Large intestine (tissue), 12 donors: ENCODE measurements around the gene C10orf143. TPM values are rescaled to one million over a fixed set of nuclear protein-coding genes. Genes with fewer than 3 reads are reported as not detected.

Source experiments
- DNase-seq, 2 donors: peaks; one replicate each; pipeline versions ENCODE4 v3.0.0 to v3.0.0-alpha.2; 2013
- H3K27ac ChIP-seq: one replicate; pipeline ENCODE4 v1.5.1; 2013; ENCODE audit warnings: low read length
- H3K27me3 ChIP-seq: 2 replicates; pipeline ENCODE4 v1.6.1; 2013; ENCODE audit warnings: low read length; ENCODE audit not compliant: control insufficient read depth, insufficient read depth
- H3K36me3 ChIP-seq: 2 replicates; pipeline ENCODE4 v1.6.1; 2013; ENCODE audit warnings: low read length; ENCODE audit not compliant: control insufficient read depth, insufficient read depth
- H3K4me1 ChIP-seq: one replicate; pipeline ENCODE4 v1.6.1; 2013; ENCODE audit warnings: low read length; ENCODE audit not compliant: control insufficient read depth, insufficient read depth
- H3K4me3 ChIP-seq: one replicate; pipeline ENCODE4 v1.5.1; 2013; ENCODE audit warnings: low read length
- H3K9me3 ChIP-seq: one replicate; pipeline ENCODE4 v1.6.1; 2013; ENCODE audit warnings: mild to moderate bottlenecking, low read depth, low read length, moderate library complexity; ENCODE audit not compliant: control insufficient read depth
- WGBS: methylation state at CpG from one replicate; pipeline ENCODE4 v1.1.5; 2013; ENCODE audit warnings: low lambda C conversion rate; ENCODE audit not compliant: insufficient coverage; 5-methylcytosine and 5-hydroxymethylcytosine counted together
- long read RNA-seq, 11 donors: transcript quantifications; one replicate each; lab custom pipeline, GENCODE V29; 2026
- polyA plus RNA-seq: library from polyadenylated mRNA; unstranded; fragments of 120-200 nt; gene quantifications from one replicate; pipeline ENCODE4 v1.2.1, GENCODE V29; 2013

Gene C10orf143
- polyA plus RNA-seq, result 4.7 TPM
- long read RNA-seq, donor 1, result 0 reads
- long read RNA-seq, donor 2, partial matches to known transcripts, result 0 of 2 reads
- long read RNA-seq, donor 2, other reads (novel, unspliced or antisense), result 0 of 2 reads
- long read RNA-seq, donor 3, result 0 reads
- long read RNA-seq, donor 4, result 0 reads
- long read RNA-seq, donor 5, result 0 reads
- long read RNA-seq, donor 6, result 0 reads
- long read RNA-seq, donor 7, partial matches to known transcripts, result 0 of 1 reads
- long read RNA-seq, donor 7, other reads (novel, unspliced or antisense), result 0 of 1 reads
- long read RNA-seq, donor 8, partial matches to known transcripts, result 0 of 3 reads
- long read RNA-seq, donor 8, other reads (novel, unspliced or antisense), result 0 of 3 reads
- long read RNA-seq, donor 9, partial matches to known transcripts, result 0 of 1 reads
- long read RNA-seq, donor 9, other reads (novel, unspliced or antisense), result 0 of 1 reads
- long read RNA-seq, donor 10, partial matches to known transcripts, result 0 of 1 reads
- long read RNA-seq, donor 10, other reads (novel, unspliced or antisense), result 0 of 1 reads
- long read RNA-seq, donor 11, partial matches to known transcripts, result 0 of 1 reads
- long read RNA-seq, donor 11, other reads (novel, unspliced or antisense), result 0 of 1 reads

- Histone ChIP-seq H3K27ac (peak within 1 kb of the TSS; percentile 91), H3K27me3 (no peaks in the 10 kb centered on the region), H3K36me3 (no peaks in the 10 kb centered on the region), H3K9me3 (no peaks in the 10 kb centered on the region), H3K4me3 (peak within 1 kb of the TSS; percentile 71), H3K4me1 (peaks cover 16% of the 10 kb centered on the region)
- no CpG with 5 or more reads among the region's 71 CpGs for WGBS
- peak; percentile 97 to 100 for DNase-seq
These were observed at the start of gene C10orf143 for GRCh38 chr10:130110246-130111112. TSS of gene C10orf143 (minus strand) at chr10:130110830. CDS start at chr10:130110772, 58 bp downstream.

GRCh38 chr10:130159192-130159794 lies 48.7 kb upstream of the C10orf143 start:
- Histone ChIP-seq H3K36me3 (peaks cover 29% of the 10 kb centered on the region), H3K9me3 (no peaks in the 10 kb centered on the region), H3K4me1 (no peaks in the 10 kb centered on the region), H3K4me3 (no peak overlapping the region), H3K27ac (no peak overlapping the region), H3K27me3 (no peaks in the 10 kb centered on the region)
- no CpG with 5 or more reads among the region's 2 CpGs for WGBS
- DNase-seq, result no peak

DNA sequence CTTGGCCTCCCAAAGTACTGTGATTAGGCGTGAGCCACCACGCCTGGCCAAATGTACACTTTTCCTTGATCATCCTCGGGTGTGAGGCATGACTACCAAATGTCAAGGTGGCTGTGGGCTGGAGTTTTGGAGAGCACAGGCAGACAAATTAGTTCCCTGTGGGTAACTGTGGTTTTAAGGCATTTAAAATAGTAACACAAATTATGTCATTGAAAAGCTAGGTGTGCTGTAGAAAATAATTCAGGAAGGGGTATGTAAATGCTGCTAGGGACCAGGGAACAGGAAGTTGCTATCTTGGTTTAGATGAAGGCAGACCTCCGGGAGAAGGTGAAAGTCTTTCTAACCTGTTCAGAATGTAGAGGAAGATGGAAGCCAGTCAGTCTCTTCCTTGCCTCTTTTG lies 35.4 kb upstream of the C10orf143 start:
- Histone ChIP-seq H3K36me3 (peaks cover 27% of the 10 kb centered on the region), H3K4me1 (no peaks in the 10 kb centered on the region), H3K27ac (no peak overlapping the region), H3K4me3 (no peak overlapping the region), H3K27me3 (no peaks in the 10 kb centered on the region), H3K9me3 (no peaks in the 10 kb centered on the region)
- no CpG with 5 or more reads among the region's 4 CpGs for WGBS
- no peak for DNase-seq

DNA sequence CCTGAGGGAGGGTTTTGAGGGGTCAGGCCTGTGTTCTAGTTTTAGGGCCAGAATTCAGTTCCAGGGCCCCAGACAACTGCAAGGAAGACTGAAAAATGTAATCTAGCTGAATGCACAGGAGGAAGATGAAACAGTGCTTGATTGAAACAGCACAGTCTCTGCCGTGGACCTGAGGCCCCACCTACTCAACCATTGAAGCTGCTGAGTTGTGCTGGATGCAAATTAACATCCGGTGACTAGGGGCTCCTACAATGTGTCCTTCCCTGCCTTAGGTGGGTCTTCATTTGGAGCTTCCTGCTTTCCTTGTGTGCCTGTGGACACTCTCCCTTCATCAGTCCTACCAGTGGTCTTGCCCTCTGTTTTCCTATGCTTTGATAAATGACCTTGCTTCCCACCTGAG lies 31.2 kb upstream of the C10orf143 start:
- Histone ChIP-seq H3K27ac (no peak overlapping the region), H3K4me1 (peaks cover 10% of the 10 kb centered on the region), H3K27me3 (no peaks in the 10 kb centered on the region), H3K9me3 (no peaks in the 10 kb centered on the region), H3K36me3 (peaks cover 16% of the 10 kb centered on the region), H3K4me3 (no peak overlapping the region)
- no peak for DNase-seq
- no CpG with 5 or more reads among the region's 2 CpGs for WGBS

- H3K9me3 ChIP-seq, result no peaks in the 10 kb centered on the region
- WGBS, result 100% methylated on average over 1 of the region's 1 CpG
- H3K27ac ChIP-seq, result no peak overlapping the region
- H3K4me3 ChIP-seq, result no peak overlapping the region
- DNase-seq, result no peak
- no peaks in the 10 kb centered on the region for H3K27me3 ChIP-seq
- H3K4me1 ChIP-seq, result peaks cover 10% of the 10 kb centered on the region
- H3K36me3 ChIP-seq, result peaks cover 16% of the 10 kb centered on the region
These were observed 30.8 kb upstream of the C10orf143 start for GRCh38 chr10:130141460-130141859.

DNA sequence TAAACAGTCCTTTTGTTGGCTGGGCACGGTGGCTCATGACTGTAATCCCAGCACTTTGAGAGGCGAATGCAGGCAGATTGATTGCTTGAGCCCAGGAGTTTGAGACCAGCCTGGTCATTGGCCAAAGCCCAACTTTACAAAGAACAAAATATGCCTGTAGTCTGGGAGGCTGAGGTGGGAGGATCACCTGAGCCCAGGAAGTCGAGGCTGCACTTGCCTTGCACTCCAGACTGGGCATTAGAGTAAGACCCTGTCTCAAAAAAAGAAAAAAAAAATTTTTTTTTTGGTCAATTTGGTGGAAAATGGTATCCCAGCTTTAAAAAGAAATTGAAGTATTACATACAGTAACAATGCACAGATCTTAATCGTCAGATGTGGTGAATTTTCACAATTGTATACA lies 30.4 kb upstream of the C10orf143 start:
- Histone ChIP-seq H3K27ac (no peak overlapping the region), H3K4me3 (no peak overlapping the region), H3K9me3 (no peaks in the 10 kb centered on the region), H3K27me3 (no peaks in the 10 kb centered on the region), H3K4me1 (peaks cover 10% of the 10 kb centered on the region), H3K36me3 (peaks cover 12% of the 10 kb centered on the region)
- no peak for DNase-seq
- WGBS, result 89% methylated on average over 1 of the region's 4 CpGs

DNA sequence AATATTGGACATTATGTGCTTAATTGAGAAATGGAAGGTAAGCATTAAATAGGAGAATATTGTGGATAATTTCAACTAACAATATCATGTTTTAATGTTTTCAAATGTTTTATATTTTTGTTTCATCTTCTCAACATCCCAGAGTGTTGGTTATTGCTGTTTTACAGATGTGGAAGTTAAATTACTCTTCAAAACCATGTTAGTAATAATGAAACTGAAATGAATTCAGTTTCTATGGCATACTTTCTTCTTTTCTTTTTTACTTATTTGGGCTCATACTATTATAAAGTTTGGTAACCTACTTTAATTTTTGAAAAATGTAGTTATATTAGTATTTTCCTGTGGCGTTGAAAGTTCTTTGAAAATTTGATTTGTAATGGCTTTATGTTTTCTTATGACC lies 29.8 kb upstream of the C10orf143 start:
- Histone ChIP-seq H3K36me3 (peaks cover 9% of the 10 kb centered on the region), H3K4me3 (no peak overlapping the region), H3K27me3 (no peaks in the 10 kb centered on the region), H3K27ac (no peak overlapping the region), H3K9me3 (no peaks in the 10 kb centered on the region), H3K4me1 (peaks cover 15% of the 10 kb centered on the region)
- 100% methylated on average over 1 of the region's 1 CpG for WGBS
- DNase-seq, result no peak

DNA sequence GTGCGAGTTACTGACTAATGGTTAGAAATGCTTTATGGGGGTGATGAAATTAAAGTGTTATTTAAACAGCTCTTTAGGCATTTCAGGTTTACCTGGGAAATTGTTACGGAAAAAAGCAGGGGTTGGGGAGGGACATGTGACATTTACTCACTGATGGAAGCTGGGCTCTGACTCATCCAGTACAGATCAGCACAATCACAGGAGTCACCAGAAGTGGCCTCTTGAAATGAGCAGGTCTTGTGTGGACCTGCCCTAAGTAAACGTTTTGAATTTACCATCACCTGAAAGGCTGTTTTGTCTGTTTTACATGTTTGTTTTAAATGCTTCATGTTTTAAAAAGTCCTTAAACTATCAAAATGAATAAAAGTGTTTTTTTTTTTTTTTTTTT lies 27.8 kb upstream of the C10orf143 start:
- Histone ChIP-seq H3K27ac (peak overlapping the region; percentile 78), H3K4me3 (no peak overlapping the region), H3K27me3 (no peaks in the 10 kb centered on the region), H3K4me1 (peaks cover 15% of the 10 kb centered on the region), H3K9me3 (no peaks in the 10 kb centered on the region), H3K36me3 (peaks cover 9% of the 10 kb centered on the region)
- DNase-seq, result peak; percentile 76 to 84
- WGBS, result no CpG with 5 or more reads among the region's 3 CpGs

GRCh38 chr10:130137659-130138478 lies 27.2 kb upstream of the C10orf143 start:
- Histone ChIP-seq H3K27me3 (no peaks in the 10 kb centered on the region), H3K36me3 (peaks cover 9% of the 10 kb centered on the region), H3K4me1 (peaks cover 15% of the 10 kb centered on the region), H3K9me3 (no peaks in the 10 kb centered on the region), H3K4me3 (peak overlapping the region; percentile 75), H3K27ac (peak overlapping the region; percentile 78)
- DNase-seq, result no peak
- WGBS, result 80% methylated on average over 1 of the region's 28 CpGs
